ENCODE data around the gene MYOZ3. TPM values are rescaled to one million over a fixed set of nuclear protein-coding genes. Genes with fewer than 3 reads are reported as not detected.

Gene MYOZ3
- total RNA-seq, 1 experiment from 2014 or later: 0.10 TPM

- TF ChIP-seq, protein P1, sequence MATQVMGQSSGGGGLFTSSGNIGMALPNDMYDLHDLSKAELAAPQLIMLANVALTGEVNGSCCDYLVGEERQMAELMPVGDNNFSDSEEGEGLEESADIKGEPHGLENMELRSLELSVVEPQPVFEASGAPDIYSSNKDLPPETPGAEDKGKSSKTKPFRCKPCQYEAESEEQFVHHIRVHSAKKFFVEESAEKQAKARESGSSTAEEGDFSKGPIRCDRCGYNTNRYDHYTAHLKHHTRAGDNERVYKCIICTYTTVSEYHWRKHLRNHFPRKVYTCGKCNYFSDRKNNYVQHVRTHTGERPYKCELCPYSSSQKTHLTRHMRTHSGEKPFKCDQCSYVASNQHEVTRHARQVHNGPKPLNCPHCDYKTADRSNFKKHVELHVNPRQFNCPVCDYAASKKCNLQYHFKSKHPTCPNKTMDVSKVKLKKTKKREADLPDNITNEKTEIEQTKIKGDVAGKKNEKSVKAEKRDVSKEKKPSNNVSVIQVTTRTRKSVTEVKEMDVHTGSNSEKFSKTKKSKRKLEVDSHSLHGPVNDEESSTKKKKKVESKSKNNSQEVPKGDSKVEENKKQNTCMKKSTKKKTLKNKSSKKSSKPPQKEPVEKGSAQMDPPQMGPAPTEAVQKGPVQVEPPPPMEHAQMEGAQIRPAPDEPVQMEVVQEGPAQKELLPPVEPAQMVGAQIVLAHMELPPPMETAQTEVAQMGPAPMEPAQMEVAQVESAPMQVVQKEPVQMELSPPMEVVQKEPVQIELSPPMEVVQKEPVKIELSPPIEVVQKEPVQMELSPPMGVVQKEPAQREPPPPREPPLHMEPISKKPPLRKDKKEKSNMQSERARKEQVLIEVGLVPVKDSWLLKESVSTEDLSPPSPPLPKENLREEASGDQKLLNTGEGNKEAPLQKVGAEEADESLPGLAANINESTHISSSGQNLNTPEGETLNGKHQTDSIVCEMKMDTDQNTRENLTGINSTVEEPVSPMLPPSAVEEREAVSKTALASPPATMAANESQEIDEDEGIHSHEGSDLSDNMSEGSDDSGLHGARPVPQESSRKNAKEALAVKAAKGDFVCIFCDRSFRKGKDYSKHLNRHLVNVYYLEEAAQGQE (IDR thresholded peaks at IDR 0.05; ENCODE audit: low read depth): no peak
Measured at GRCh38 chr5:150628936-150629485, 32.0 kb upstream of the MYOZ3 start (continued).

GRCh38 chr5:150630016-150630415 lies 31.0 kb upstream of the MYOZ3 start:
- ChIA-PET RAD21 (ENCODE audit: low non-redundant PET in 1 of 2, low total read pairs in 2 of 2, uncharacterized antibody in 2 of 2, unreplicated experiment in 2 of 2) (no interaction called here), CTCF (no interaction called here), POLR2A (interaction anchor here (0.5 kb wide), 1 partner anchor 113 kb away, joined by 3 read pairs; no protein-coding TSS in a partner anchor)
- H3K4me3 ChIP-seq (replicated peaks in 1 of 2; ENCODE audit: low read depth in 1 of 2, low read length in 2 of 2): no peak overlapping the region
- H3K4me2 ChIP-seq (ENCODE audit: low read length): no peak overlapping the region
- no peak for ATAC-seq
- no peak overlapping the region for H3K27ac ChIP-seq (ENCODE audit: low read depth, low read length)
- intact Hi-C loops (cut with micrococcal nuclease): no loop called here
- H3K79me2 ChIP-seq (ENCODE audit: insufficient read depth, low read length): no peaks in the 10 kb centered on the region
- H3K9me3 ChIP-seq (ENCODE audit: control insufficient read depth in 1 of 2, insufficient read depth in 1 of 2, low read depth in 1 of 2, low read length in 2 of 2): no peaks in the 10 kb centered on the region
- no TSS peak for BruUV-seq (replicated peaks)
- no peak for TF ChIP-seq SRF (IDR thresholded peaks at IDR 0.05; ENCODE audit: low read depth)
- no peak for TF ChIP-seq TCF7L2 (IDR thresholded peaks at IDR 0.05; ENCODE audit: borderline replicate concordance, extremely low read depth, insufficient read depth, insufficient read length)
- no peak for TF ChIP-seq FOSL1 (IDR thresholded peaks at IDR 0.05; ENCODE audit: low read depth)
- no peak for TF ChIP-seq CEBPB (IDR thresholded peaks at IDR 0.05; ENCODE audit: low read depth)
- no peak for TF ChIP-seq SP1 (IDR thresholded peaks at IDR 0.05; ENCODE audit: low read depth)
- TF ChIP-seq CBX3 (IDR thresholded peaks at IDR 0.05; ENCODE audit: low read depth): no peak
- TF ChIP-seq, protein P2, sequence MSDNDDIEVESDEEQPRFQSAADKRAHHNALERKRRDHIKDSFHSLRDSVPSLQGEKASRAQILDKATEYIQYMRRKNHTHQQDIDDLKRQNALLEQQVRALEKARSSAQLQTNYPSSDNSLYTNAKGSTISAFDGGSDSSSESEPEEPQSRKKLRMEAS (IDR thresholded peaks at IDR 0.05): no peak
- TF ChIP-seq ZNF274 (IDR thresholded peaks at IDR 0.05; ENCODE audit: low read depth, low read length): no peak
- TF ChIP-seq, protein P3, sequence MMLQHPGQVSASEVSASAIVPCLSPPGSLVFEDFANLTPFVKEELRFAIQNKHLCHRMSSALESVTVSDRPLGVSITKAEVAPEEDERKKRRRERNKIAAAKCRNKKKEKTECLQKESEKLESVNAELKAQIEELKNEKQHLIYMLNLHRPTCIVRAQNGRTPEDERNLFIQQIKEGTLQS (IDR thresholded peaks at IDR 0.05): no peak
- no peaks in the 10 kb centered on the region for H3K27me3 ChIP-seq (ENCODE audit: insufficient read depth, low read length)
- H3K36me3 ChIP-seq (ENCODE audit: control insufficient read depth in 1 of 2, insufficient read depth in 2 of 2, low read length in 2 of 2): no peaks in the 10 kb centered on the region
- H3K4me1 ChIP-seq (ENCODE audit: control insufficient read depth in 1 of 2, insufficient read depth in 2 of 2, low read length in 2 of 2): peaks cover 20 to 48% of the 10 kb centered on the region in 2 experiments; a peak in 3 of 4 replicates
- no peak overlapping the region for H3K9ac ChIP-seq (ENCODE audit: low read length)
- H4K20me1 ChIP-seq (ENCODE audit: insufficient read depth): no peaks in the 10 kb centered on the region
- H3K9me2 ChIP-seq (ENCODE audit: insufficient read depth): no peaks in the 10 kb centered on the region
- H2AFZ ChIP-seq (ENCODE audit: low read depth, low read length, poor library complexity, severe bottlenecking): no peak overlapping the region
- DNase-seq (ENCODE audit: low read depth, low spot score): no peak

Measured in HCT116 (cell line).